22Rv1 (cell line): ENCODE data around the gene CDC25C.
"Not testable (repeated sequence)": the region's sequence is repeated elsewhere in the genome, so short reads cannot be mapped to it uniquely, and the experiment has no call there.

Experiments used
- H3K27ac ChIP-seq: fragments of 450-650 bp; 2 replicates; pipeline ENCODE4 v1.5.1; 2017
- ZFX ChIP-seq: fragments of 450-650 bp; IDR thresholded peaks from 2 replicates; pipeline ENCODE4 v1.6.1; 2017; ENCODE audit warnings: antibody characterized with exemption, borderline replicate concordance
- TF ChIP-seq, protein P1 (sequence below): fragments of 450-650 bp; IDR thresholded peaks from 2 replicates; pipeline ENCODE4 v1.5.1; 2017; ENCODE audit warnings: mild to moderate bottlenecking

The CDC25C gene

DNA sequence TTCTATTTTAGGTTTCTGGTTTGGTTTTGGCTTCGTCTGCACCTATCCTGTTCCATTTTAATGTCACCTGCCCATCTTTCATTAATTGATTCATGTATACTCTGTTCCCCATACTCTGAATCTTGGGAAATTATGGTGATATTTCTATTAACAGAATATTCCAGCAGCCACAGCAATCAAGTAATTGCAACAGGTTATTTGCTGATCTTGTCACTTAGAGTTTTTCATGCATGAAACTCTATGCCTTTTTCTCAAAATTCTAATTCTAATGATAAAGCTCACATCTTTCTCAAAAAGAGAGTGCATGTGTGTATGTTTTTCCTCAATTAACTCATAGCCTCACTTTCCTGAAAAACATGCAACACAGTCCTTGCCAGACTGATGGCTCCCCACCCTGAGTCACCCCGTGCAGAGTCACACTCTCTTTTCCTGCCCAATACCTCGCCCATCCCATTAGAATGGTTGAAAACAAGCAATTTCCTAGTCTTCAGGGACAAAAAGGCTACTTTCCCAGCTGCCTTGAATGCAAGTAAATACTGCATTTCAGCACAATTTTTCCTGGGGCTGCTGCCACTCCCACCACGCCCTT, 72.8 kb downstream of the CDC25C start:
- no peak for TF ChIP-seq ZFX
- TF ChIP-seq, protein P1, sequence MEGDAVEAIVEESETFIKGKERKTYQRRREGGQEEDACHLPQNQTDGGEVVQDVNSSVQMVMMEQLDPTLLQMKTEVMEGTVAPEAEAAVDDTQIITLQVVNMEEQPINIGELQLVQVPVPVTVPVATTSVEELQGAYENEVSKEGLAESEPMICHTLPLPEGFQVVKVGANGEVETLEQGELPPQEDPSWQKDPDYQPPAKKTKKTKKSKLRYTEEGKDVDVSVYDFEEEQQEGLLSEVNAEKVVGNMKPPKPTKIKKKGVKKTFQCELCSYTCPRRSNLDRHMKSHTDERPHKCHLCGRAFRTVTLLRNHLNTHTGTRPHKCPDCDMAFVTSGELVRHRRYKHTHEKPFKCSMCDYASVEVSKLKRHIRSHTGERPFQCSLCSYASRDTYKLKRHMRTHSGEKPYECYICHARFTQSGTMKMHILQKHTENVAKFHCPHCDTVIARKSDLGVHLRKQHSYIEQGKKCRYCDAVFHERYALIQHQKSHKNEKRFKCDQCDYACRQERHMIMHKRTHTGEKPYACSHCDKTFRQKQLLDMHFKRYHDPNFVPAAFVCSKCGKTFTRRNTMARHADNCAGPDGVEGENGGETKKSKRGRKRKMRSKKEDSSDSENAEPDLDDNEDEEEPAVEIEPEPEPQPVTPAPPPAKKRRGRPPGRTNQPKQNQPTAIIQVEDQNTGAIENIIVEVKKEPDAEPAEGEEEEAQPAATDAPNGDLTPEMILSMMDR = no peak
- H3K27ac ChIP-seq = no peak overlapping the region

DNA sequence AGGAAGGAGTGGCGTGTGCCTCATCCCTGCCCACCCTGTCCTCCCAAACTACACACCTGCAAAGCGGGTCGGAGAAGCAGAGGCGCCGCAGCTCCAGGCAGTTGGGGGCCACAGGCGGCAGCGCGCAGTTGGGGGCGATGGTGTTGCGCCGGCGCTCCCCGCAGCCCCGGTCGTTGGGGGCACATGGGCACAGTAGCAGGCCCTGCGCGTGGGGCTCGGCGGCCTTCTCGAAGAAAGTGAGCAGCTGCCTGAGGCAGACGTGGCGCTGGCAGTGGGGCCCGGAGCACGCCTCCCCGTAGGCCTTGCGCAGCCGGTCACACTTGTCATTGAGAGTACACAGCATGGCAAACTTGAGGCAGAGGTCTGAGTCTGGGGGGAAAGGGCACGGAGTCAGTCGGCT, 74.0 kb downstream of the CDC25C start:
- no peak overlapping the region for H3K27ac ChIP-seq
- TF ChIP-seq, protein P1 = no peak
- no peak for TF ChIP-seq ZFX

DNA sequence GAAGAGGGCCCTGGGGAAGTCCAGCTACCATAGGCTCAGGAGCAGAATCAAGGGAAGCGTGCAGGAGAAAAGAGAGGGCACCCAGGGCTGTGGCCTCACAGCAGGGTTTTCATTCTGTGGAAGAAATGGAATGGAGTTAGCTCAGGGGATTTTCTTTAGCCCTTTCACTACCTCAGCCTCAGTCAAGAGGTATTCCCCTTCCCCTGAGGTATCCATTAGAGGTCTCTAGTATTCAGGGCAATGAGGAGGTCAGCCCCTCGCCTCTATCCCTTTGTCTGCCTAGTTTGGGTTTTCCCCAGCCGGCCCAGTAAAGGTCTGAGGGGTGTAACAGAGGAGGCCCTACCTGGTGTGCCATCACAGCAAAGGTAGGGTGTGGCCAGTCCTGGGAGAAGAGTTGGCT, 78.7 kb downstream of the CDC25C start:
- no peak for TF ChIP-seq ZFX
- TF ChIP-seq, protein P1 = no peak
- no peak overlapping the region for H3K27ac ChIP-seq

DNA sequence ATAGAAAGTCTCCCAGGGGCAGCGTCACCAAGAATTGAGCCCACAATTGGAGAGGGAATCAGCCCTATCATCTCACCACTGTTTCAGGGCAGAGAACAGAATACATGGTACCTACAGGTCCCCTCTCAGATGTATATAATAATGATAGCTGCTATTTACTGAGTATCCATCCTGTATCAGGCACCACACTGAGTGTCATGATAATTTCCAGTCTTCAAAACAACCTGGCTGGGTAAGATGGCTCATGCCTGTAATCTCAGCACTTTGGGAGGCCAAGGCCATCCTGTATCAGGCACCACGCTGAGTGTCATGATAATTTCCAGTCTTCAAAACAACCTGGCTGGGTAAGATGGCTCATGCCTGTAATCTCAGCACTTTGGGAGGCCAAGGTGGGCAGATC, 83.8 kb downstream of the CDC25C start:
- H3K27ac ChIP-seq = not testable (repeated sequence)

DNA sequence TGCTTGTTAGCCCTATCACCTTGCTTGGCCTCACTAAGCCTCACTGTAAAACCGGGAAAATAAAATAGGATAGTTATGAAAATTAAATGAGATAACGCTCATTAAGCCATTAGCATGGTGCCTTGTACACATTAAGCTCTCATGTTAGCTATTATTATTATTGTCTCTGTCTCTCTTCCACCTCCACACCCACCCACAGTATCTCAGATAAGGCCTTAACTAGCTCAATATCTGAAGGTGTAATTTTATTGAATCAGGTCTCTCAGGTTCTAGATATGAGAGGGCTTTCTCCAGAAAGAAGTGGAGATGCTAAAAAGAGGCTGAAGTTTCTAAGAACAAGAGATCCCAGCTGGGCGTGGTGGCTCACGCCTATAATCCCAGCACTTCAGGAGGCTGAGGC, 84.8 kb downstream of the CDC25C start:
- no peak for TF ChIP-seq ZFX
- TF ChIP-seq, protein P1 = no peak
- H3K27ac ChIP-seq = no peak overlapping the region

DNA sequence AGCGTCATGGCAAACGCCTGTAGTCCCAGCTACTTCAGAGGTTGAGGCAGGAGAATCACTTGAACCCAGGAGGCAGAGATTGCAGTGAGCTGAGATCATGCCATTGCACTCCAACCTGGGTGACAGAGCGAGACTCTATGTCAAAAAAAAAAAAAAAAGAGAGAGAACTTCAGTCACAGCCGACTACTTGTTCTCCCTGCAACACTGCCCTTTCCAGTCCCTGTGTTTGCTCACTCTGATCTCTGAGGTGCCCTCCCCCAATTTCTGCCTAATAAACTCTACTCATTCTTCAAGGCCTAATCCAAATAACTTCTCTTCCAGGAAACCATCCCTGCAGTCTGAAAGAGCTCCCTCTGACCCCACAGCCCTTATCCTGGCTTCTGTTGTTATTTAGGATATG, 85.3 kb downstream of the CDC25C start:
- TF ChIP-seq, protein P1 = no peak
- TF ChIP-seq ZFX = no peak
- H3K27ac ChIP-seq = no peak overlapping the region

DNA sequence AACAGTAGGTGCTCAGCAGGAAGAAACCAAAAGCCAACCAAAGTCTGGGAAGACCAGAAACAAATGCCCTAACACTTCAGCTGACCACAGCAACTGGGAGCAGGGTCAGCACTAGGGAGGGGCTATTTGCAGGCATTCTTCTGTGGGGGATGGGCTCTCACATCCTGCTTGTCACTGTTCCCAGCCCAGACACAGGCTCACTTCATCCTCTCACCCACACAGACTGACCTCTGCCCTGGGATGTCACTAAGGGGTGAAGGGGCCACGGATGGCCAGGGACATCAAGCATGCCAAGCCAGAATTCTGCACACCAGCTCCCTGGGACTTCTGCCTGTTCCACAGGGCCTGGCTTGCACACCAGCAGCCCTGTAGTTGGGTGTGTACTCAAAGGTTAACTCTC, 85.9 kb downstream of the CDC25C start:
- TF ChIP-seq ZFX = no peak
- TF ChIP-seq, protein P1 = no peak
- H3K27ac ChIP-seq = no peak overlapping the region

DNA sequence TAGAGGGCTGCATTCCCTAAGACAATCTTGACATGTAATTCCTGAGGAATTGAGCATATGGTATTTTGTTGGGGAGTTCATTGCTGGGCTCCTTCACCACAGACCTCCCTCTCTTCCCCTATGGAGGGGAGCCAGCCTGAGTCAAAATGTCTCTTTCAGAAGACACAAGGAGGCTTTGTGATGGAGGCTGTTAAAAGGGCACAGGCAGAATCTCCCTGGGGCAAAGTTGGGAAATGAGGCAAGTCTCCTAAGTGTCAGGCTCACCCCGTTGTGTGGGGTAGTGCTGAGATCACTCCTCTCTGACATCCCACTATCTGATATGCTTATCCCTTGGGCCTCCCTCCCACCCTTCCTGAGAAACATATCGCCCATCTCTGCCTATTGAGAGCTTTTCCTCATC, 87.8 kb downstream of the CDC25C start:
- no peak overlapping the region for H3K27ac ChIP-seq
- no peak for TF ChIP-seq ZFX
- TF ChIP-seq, protein P1 = no peak
